OCI-LY3 (cell line): Measurements from ENCODE around the gene STAB1.
A peak's percentile ranks its signal among the peaks of the same experiment; 100 is the strongest.

Experiments
- H2AFZ ChIP-seq: fragments of 200-600, 300-600 bp; shearing (Covaris generic); 2 replicates; pipeline ENCODE4 v1.6.0; 2014; ENCODE audit warnings: antibody characterized with exemption, low read depth, low read length
- H3K27ac ChIP-seq: fragments of 200-600, 300-600 bp; sonication (generic); 2 replicates; pipeline ENCODE4 v1.5.1; 2014; ENCODE audit warnings: mild to moderate bottlenecking, low read length, moderate library complexity, mixed read lengths
- H3K27me3 ChIP-seq: fragments of 200-600, 300-600 bp; sonication (generic); 2 replicates; pipeline ENCODE4 v1.6.1; 2014; ENCODE audit warnings: low read depth, low read length, mixed read lengths
- H3K36me3 ChIP-seq: fragments of 200-600, 300-600 bp; sonication (generic); replicated peaks from 2 replicates; pipeline ENCODE3; 2014; ENCODE audit warnings: low read depth, low read length, mixed read lengths
- H3K4me1 ChIP-seq: fragments of 300-600, 200-600 bp; sonication (generic); 2 replicates; pipeline ENCODE4 v1.6.1; 2014; ENCODE audit warnings: low read length, mixed read lengths
- H3K4me2 ChIP-seq: fragments of 200-600, 300-600 bp; sonication (generic); 2 replicates; pipeline ENCODE4 v1.6.1; 2014; ENCODE audit warnings: low read length, mixed read lengths
- H3K4me3 ChIP-seq: fragments of 300-600, 200-600 bp; sonication (generic); 2 replicates; pipeline ENCODE4 v1.5.1; 2014; ENCODE audit warnings: antibody characterized with exemption, mild to moderate bottlenecking, low read length, moderate library complexity
- H3K79me2 ChIP-seq: fragments of 300-600, 200-600 bp; shearing (Covaris generic); 2 replicates; pipeline ENCODE4 v1.6.1; 2014; ENCODE audit warnings: mild to moderate bottlenecking, low read length, mixed read lengths
- H3K9ac ChIP-seq: fragments of 300-600, 200-600 bp; shearing (Covaris generic); 2 replicates; pipeline ENCODE4 v1.6.0; 2014; ENCODE audit warnings: mild to moderate bottlenecking, low read length, moderate library complexity
- H3K9me3 ChIP-seq: fragments of 200-600, 300-600 bp; shearing (Covaris generic); 2 replicates; pipeline ENCODE4 v1.6.1; 2014; ENCODE audit warnings: low read length, mixed read lengths; ENCODE audit not compliant: insufficient read depth
- H4K20me1 ChIP-seq: fragments of 200-600, 300-600 bp; sonication (generic); 2 replicates; pipeline ENCODE4 v1.6.1; 2016; ENCODE audit warnings: low read length, mixed read lengths; ENCODE audit not compliant: insufficient read depth
- EZH2phosphoT487 ChIP-seq: fragments of 200-600 bp; shearing (Covaris generic); IDR thresholded peaks from 2 replicates; pipeline ENCODE4 v1.6.1; 2018; ENCODE audit warnings: antibody characterized with exemption, mixed run types, low read depth
- TF ChIP-seq, protein P1 (sequence below): fragments of 200-600, 300-600 bp; sonication (generic); IDR thresholded peaks from 2 replicates; pipeline ENCODE4 v1.5.1; 2014; ENCODE audit warnings: antibody characterized with exemption, low read length, low read depth

Gene STAB1

DNA sequence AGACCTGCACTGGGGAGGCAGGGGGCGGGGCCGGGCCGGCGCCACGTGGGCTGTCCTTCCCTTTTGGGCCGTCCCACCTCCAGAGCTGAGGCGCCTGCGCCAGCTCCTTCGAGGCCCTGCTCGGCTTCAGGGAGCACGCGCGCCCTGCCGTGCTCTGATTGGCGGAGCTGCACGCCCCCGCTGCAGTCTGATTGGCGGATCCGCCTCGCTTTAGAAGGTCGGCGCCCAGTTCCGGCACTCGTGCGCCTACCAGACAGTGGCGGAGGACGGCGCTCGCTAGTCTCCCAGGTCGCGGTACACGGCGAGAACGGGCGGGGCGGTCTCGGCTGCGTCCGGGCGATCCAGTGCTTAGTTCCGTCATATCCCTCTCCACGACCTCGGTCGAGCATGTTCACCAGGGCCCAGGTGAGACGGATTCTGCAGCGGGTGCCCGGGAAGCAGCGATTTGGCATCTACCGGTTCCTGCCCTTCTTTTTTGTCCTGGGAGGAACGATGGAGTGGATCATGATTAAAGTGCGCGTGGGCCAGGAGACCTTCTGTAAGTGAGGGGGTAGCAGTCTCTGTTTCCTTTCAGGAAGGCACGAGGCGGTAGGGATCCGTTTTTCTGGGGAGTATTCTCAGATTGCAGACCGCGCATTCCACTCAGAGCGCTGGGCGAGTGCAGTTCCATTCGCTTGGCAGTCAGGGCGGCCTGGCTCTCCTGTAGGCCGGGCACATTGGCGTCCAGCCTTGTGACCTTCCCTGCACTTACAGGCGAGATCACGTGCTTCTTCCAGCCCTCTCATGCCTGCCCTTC lies 41.4 kb downstream of the STAB1 start, which contains the start of gene UQCC5:
Gene UQCC5, plus strand, starts transcription at position 237 of the 796 bp plus-strand sequence. Its CDS starts 151 bp downstream, at position 388.
- Histone ChIP-seq H3K79me2 (peaks cover 64% of the 10 kb centered on the region), H3K4me2 (peak within 1 kb of the TSS; percentile 97), H3K27ac (peak within 1 kb of the TSS; percentile 57), H3K9ac (peak within 1 kb of the TSS; percentile 89), H2AFZ (peak within 1 kb of the TSS; percentile 44; the same call in 1 of the 2 replicates), H4K20me1 (peaks cover 19% of the 10 kb centered on the region), H3K36me3 (peaks cover 16% of the 10 kb centered on the region), H3K9me3 (no peaks in the 10 kb centered on the region), H3K4me1 (peaks cover 30% of the 10 kb centered on the region), H3K4me3 (peak within 1 kb of the TSS; percentile 84), H3K27me3 (no peaks in the 10 kb centered on the region)
- TF ChIP-seq, protein P1, sequence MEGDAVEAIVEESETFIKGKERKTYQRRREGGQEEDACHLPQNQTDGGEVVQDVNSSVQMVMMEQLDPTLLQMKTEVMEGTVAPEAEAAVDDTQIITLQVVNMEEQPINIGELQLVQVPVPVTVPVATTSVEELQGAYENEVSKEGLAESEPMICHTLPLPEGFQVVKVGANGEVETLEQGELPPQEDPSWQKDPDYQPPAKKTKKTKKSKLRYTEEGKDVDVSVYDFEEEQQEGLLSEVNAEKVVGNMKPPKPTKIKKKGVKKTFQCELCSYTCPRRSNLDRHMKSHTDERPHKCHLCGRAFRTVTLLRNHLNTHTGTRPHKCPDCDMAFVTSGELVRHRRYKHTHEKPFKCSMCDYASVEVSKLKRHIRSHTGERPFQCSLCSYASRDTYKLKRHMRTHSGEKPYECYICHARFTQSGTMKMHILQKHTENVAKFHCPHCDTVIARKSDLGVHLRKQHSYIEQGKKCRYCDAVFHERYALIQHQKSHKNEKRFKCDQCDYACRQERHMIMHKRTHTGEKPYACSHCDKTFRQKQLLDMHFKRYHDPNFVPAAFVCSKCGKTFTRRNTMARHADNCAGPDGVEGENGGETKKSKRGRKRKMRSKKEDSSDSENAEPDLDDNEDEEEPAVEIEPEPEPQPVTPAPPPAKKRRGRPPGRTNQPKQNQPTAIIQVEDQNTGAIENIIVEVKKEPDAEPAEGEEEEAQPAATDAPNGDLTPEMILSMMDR: no peak
- TF ChIP-seq EZH2phosphoT487: no peak

GRCh38 chr3:52537165-52537620 lies 42.1 kb downstream of the STAB1 start:
- Histone ChIP-seq H3K4me2 (peak overlapping the region; percentile 97), H3K27ac (peak overlapping the region; percentile 57), H3K9ac (peak overlapping the region; percentile 89), H3K36me3 (peaks cover 19% of the 10 kb centered on the region), H3K79me2 (peaks cover 64% of the 10 kb centered on the region), H4K20me1 (peaks cover 12% of the 10 kb centered on the region), H3K9me3 (no peaks in the 10 kb centered on the region), H3K4me1 (peaks cover 25% of the 10 kb centered on the region), H2AFZ (peak overlapping the region; percentile 37; the same call in 1 of the 2 replicates), H3K27me3 (no peaks in the 10 kb centered on the region), H3K4me3 (peak overlapping the region; percentile 84)
- TF ChIP-seq, protein P1: no peak
- TF ChIP-seq EZH2phosphoT487: no peak

DNA sequence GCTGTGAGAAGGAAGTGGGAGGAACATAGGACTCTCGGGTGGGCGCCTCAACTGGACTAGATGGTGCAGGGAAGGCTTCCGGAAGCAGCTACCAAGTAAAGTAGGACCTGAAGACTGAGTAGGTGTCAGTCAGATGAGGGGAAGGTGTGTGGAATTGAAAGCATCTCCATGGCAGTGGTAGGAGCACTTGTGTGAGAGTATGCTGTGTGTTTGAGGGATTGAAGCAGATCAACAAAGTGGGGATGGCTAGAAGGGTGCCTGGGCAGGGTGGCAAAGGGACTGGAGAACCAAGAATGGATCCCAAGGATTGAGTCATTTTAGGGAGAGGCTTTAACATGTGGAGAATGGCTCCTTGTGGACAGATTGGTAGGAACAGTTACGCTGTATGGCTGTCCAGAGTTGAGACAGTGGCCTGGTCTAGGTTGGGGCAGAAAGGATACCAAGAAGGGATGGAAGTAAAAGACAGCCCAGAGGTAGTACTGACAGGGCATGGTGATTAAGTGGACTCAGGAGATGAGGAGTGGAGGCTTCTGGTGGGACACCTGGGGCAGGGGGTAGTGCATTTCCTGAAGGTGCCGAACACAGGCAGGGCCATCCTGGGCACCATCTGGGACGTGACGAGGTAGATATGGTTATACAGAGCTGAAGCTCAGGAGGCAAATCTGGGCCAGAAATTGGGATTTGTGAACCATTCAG lies 42.7 kb downstream of the STAB1 start:
- peaks cover 19% of the 10 kb centered on the region for H3K36me3 ChIP-seq
- H2AFZ ChIP-seq: no peak overlapping the region
- no peaks in the 10 kb centered on the region for H3K27me3 ChIP-seq
- no peak for TF ChIP-seq EZH2phosphoT487
- TF ChIP-seq, protein P1: no peak
- H3K79me2 ChIP-seq: peaks cover 60% of the 10 kb centered on the region
- H3K4me3 ChIP-seq: peak overlapping the region; percentile 84
- H4K20me1 ChIP-seq: peaks cover 8% of the 10 kb centered on the region
- no peak overlapping the region for H3K27ac ChIP-seq
- H3K9ac ChIP-seq: peak overlapping the region; percentile 89
- H3K4me2 ChIP-seq: peak overlapping the region; percentile 97
- peaks cover 21% of the 10 kb centered on the region for H3K4me1 ChIP-seq
- no peaks in the 10 kb centered on the region for H3K9me3 ChIP-seq
